Naive B cell (primary cell): ENCODE data around the gene STARD3. TPM values are rescaled to one million over a fixed set of nuclear protein-coding genes. Genes with fewer than 3 reads are reported as not detected.
A peak's percentile ranks its signal among the peaks of the same experiment; 100 is the strongest.

Experiments used
- ATAC-seq, 2 donors: fragments of 150-1000 bp; cut with Tn5 transposase; 2 replicates each; pipeline ENCODE4 v1.10.0; 2021; ENCODE audit warnings: low read depth in 2 of 2, mild to moderate bottlenecking in 2 of 2, moderate library complexity in 2 of 2
- DNase-seq: peaks from one replicate; pipeline ENCODE4 v3.0.0; 2022
- H3K27ac Mint-ChIP-seq, 6 donors: one replicate each; pipeline ENCODE4 v1.8.0; 2020 to 2022; ENCODE audit warnings: mild to moderate bottlenecking in 6 of 6, mixed read lengths in 6 of 6, moderate library complexity in 5 of 6, inconsistent platforms in 2 of 6
- H3K27me3 Mint-ChIP-seq, 3 donors: one replicate each; pipeline ENCODE4 v1.8.0; 2021 to 2022; ENCODE audit warnings: mixed read lengths in 3 of 3, mild to moderate bottlenecking in 1 of 3
- H3K36me3 Mint-ChIP-seq, 2 donors: one replicate each; pipeline ENCODE4 v1.8.0; 2020 to 2022; ENCODE audit warnings: mixed read lengths in 2 of 2, inconsistent platforms in 1 of 2, mild to moderate bottlenecking in 1 of 2
- H3K4me1 Mint-ChIP-seq, 3 donors: one replicate each; pipeline ENCODE4 v1.8.0; 2020 to 2022; ENCODE audit warnings: mixed read lengths in 3 of 3, inconsistent platforms in 1 of 3, mild to moderate bottlenecking in 1 of 3, moderate library complexity in 1 of 3
- H3K4me3 Mint-ChIP-seq, 8 donors: one replicate each; pipeline ENCODE4 v1.8.0; 2020 to 2022; ENCODE audit warnings: mild to moderate bottlenecking in 8 of 8, mixed read lengths in 8 of 8, moderate library complexity in 8 of 8, inconsistent platforms in 2 of 8
- H3K9me3 Mint-ChIP-seq, 7 donors: one replicate each; pipeline ENCODE4 v1.8.0; 2020 to 2022; ENCODE audit warnings: mixed read lengths in 7 of 7, mild to moderate bottlenecking in 5 of 7, inconsistent platforms in 2 of 7, moderate library complexity in 1 of 7
- polyA plus RNA-seq, 6 donors: library from polyadenylated mRNA; unstranded; fragments of 300-500 nt; fragmentation: Illumina TruSeq; gene quantifications; one replicate each; pipeline ENCODE4 v1.2.3, GENCODE V29; 2021; ENCODE audit warnings: low read depth in 6 of 6

STARD3 gene
- polyA plus RNA-seq, 6 donors from 2014 or later = 30.7 to 53.7 (median 42.0) TPM

- no peak for ATAC-seq
- Mint-ChIP-seq H3K4me1 (peaks cover 29 to 45% (median 44%) of the 10 kb centered on the region in 3 donors), H3K36me3 (no peaks in the 10 kb centered on the region), H3K9me3 (no peaks in the 10 kb centered on the region), H3K4me3 (peak overlapping the region in 7 of 8 donors; percentile 35 to 94 (median 86)), H3K27me3 (peaks cover 4 to 25% (median 17%) of the 10 kb centered on the region in 3 donors), H3K27ac (peak overlapping the region in 1 of 6 donors; percentile 80)
- no peak for DNase-seq
Measured at GRCh38 chr17:39618956-39619785, 17.8 kb upstream of the STARD3 start.

DNA sequence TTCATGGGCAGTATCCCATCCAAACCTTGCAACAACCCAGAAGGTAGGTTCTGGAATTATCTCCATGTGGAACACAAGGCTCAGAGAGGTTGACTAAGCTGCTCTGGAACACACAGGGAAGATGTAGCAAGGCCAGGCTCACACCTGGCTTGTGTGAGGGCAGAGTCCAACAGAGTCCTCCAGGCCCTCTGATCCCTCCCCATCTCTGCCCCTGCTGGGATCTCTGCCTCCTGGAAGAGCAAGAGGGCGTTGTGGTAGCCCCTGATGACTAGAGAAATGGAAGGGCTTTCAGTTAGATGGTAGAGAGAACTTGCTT lies 17.2 kb upstream of the STARD3 start:
- peaks cover 28 to 45% (median 39%) of the 10 kb centered on the region in 3 donors for H3K4me1 Mint-ChIP-seq
- H3K4me3 Mint-ChIP-seq = peak overlapping the region in 3 of 8 donors; percentile 55 to 89 (median 73)
- peaks cover 0 to 25% (median 17%) of the 10 kb centered on the region in 3 donors for H3K27me3 Mint-ChIP-seq
- no peak for DNase-seq
- no peak overlapping the region for H3K27ac Mint-ChIP-seq
- no peaks in the 10 kb centered on the region for H3K9me3 Mint-ChIP-seq
- no peak for ATAC-seq
- no peaks in the 10 kb centered on the region for H3K36me3 Mint-ChIP-seq

- H3K36me3 Mint-ChIP-seq = peaks cover 0 to 8% of the 10 kb centered on the region in 2 donors
- peaks cover 0 to 27% (median 25%) of the 10 kb centered on the region in 3 donors for H3K27me3 Mint-ChIP-seq
- DNase-seq (peak; percentile 87), ATAC-seq (peak; percentile 60)
- H3K4me3 Mint-ChIP-seq = peak overlapping the region in 6 of 8 donors; percentile 25 to 80 (median 55)
- peak overlapping the region in 3 of 6 donors; percentile 3 to 96 (median 4) for H3K27ac Mint-ChIP-seq
- H3K9me3 Mint-ChIP-seq = no peaks in the 10 kb centered on the region
- peaks cover 32 to 44% (median 42%) of the 10 kb centered on the region in 3 donors for H3K4me1 Mint-ChIP-seq
Measured at GRCh38 chr17:39621523-39622379, 15.2 kb upstream of the STARD3 start.

DNA sequence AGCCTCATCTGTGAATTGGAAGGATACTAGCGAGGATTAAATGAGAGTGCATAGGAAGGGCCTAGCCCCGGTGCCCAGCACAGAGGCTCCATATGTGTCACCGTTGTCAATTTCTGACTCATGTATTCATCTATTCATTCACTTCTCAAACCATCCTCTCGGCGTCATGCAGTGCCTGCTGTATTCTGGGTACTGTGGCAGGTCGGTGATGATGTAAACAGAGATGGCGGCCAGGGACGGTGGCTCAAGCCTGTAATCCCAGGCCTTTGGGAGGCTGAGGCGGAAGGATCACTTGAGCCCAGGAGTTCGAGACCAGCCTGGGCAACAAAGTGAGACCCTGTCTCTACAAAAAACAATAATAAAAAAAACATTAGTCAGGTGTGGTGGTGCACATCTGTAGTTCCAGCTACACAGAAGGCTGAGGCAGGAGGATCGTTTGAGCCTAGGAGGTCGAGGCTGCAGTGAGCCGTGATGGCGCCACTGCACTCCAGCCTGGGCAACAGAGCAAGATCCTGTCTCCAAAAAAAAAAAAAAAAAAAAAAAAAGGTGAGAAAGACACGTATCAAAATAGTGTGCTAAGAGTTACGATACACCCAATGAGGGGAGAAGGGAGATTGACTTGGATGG lies 14.5 kb upstream of the STARD3 start:
- peak overlapping the region in 1 of 6 donors; percentile 96 for H3K27ac Mint-ChIP-seq
- no peaks in the 10 kb centered on the region for H3K9me3 Mint-ChIP-seq
- DNase-seq = no peak
- peak overlapping the region in 6 of 8 donors; percentile 25 to 80 (median 55) for H3K4me3 Mint-ChIP-seq
- H3K4me1 Mint-ChIP-seq = peaks cover 35 to 44% (median 42%) of the 10 kb centered on the region in 3 donors
- H3K27me3 Mint-ChIP-seq = peaks cover 0 to 30% (median 29%) of the 10 kb centered on the region in 3 donors
- peaks cover 0 to 8% of the 10 kb centered on the region in 2 donors for H3K36me3 Mint-ChIP-seq
- ATAC-seq = peak in 1 of 2 donors; percentile 10

DNA sequence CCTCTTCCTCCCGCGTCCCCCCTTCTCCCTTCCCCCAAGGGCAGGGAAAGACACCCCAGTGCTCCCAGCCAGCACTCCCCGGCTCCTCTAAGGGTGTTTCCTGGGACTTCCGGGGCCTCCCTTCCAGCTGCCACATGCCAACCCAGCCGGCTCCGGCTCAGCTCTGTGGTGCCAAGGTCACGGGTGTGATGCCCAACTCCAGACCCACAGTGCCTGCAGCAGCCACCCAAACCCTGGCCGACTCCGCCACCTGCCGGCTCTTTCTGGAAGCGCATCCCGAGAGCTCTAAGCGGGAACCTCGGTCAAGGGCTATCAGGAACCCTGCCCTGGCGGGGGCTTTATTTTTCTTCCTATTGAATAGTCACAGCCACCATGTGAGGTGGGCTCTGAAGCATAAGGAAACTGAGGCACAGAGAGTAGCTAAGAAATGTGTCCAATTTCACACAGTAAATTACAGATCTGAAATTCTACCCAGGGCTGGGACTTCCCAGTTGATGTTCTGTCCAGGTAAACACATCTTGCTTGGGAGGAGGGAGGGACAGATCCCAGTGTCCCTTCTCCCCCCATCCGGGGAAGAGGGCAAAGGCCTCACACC lies 13.5 kb upstream of the STARD3 start:
- Mint-ChIP-seq H3K27me3 (peaks cover 5 to 38% (median 38%) of the 10 kb centered on the region in 3 donors), H3K36me3 (peaks cover 0 to 8% of the 10 kb centered on the region in 2 donors), H3K27ac (peak overlapping the region in 2 of 6 donors; percentile 41 to 85), H3K4me3 (peak overlapping the region in 4 of 8 donors; percentile 29 to 76 (median 48)), H3K4me1 (peaks cover 31 to 44% (median 41%) of the 10 kb centered on the region in 3 donors), H3K9me3 (no peaks in the 10 kb centered on the region)
- DNase-seq (peak; percentile 83), ATAC-seq (peak; percentile 67 to 75)

GRCh38 chr17:39624313-39624712 lies 12.6 kb upstream of the STARD3 start:
- Mint-ChIP-seq H3K27ac (no peak overlapping the region), H3K27me3 (peaks cover 8 to 45% (median 44%) of the 10 kb centered on the region in 3 donors)
- no peak for ATAC-seq

DNA sequence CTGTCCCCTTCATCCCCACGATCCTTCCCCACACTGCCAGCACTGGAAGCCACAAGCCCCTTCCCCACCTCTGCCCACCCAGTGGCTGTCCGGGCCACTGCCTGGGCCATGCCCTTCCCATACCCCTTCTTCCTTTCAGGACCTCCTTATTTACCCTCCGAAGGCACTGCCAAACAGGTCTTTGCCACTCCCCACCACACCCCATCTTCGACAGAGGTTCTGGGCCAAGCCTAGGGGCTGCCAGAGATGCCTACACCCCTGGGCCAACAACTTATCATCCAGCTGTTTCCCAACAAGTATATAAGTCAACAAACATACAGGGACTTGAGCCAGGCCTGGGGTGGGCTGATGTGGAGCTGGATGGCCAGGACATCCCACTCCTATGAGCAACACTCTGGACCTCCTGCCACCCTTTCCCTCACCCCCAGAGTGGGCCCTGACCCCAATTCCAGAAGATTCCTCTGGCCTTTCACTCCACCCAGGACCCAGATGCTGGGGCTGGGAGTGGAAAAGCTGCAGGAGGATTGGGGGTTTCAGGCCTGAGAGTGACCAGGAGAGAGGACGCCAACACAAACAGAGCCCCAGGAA lies 11.7 kb upstream of the STARD3 start:
- Mint-ChIP-seq H3K27me3 (peaks cover 8 to 49% (median 48%) of the 10 kb centered on the region in 3 donors), H3K36me3 (peaks cover 0 to 8% of the 10 kb centered on the region in 2 donors), H3K9me3 (no peaks in the 10 kb centered on the region), H3K27ac (no peak overlapping the region), H3K4me3 (peak overlapping the region in 1 of 8 donors; percentile 76), H3K4me1 (peaks cover 33 to 43% (median 36%) of the 10 kb centered on the region in 3 donors)
- ATAC-seq = no peak
- DNase-seq = no peak

More at GRCh38 chr17:39624313-39624712, 12.6 kb upstream of the STARD3 start:
- peaks cover 33 to 43% (median 38%) of the 10 kb centered on the region in 3 donors for H3K4me1 Mint-ChIP-seq
- H3K36me3 Mint-ChIP-seq = peaks cover 0 to 8% of the 10 kb centered on the region in 2 donors
- no peak for DNase-seq
- H3K4me3 Mint-ChIP-seq = no peak overlapping the region
- no peaks in the 10 kb centered on the region for H3K9me3 Mint-ChIP-seq

DNA sequence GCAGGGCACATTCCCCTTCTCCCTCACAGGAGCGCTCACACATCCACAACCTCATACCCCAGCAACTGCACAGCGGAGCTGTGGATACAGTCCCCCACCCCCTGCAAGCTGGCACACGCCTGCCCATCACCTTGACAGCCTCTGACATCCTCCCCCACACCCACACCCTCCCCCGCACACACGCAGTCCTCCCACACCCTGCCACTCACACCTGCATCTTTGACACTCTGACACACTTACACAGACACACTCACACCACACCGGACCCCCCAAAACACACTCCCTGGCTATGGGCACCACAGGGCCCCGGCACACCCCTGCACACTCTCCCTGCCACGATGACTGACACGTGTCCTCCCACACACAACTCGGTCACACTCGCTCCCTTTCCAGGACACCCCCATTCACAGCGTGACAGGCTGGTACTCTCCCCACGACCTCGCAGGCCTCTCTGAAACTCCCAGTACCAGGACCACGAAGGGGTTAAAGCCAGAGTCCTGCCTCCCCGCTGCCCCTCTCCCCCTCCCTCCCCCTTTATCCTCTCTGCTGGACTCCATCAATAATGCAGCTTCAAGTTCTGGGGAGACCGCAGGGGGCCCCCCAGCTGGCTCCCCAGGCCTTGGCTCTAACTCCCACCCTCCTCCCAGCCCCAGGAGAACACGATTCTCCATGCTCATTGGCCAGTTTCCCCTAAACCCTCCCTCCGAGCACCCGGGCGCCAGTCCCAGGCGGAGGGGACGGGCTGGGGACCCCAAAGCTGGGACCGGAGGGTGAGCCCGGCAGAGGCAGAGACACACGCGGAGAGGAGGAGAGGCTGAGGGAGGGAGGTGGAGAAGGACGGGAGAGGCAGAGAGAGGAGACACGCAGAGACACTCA lies 10.5 kb upstream of the STARD3 start, which contains the start of gene PPP1R1B:
PPP1R1B (plus strand) TSS at position 782 of the 876 bp plus-strand sequence. CDS start 441 bp downstream, outside the sequence.
- H3K27ac Mint-ChIP-seq = peak within 1 kb of the TSS in 3 of 6 donors; percentile 12 to 76 (median 33)
- DNase-seq (no peak), ATAC-seq (peak in 1 of 2 donors; percentile 3)
- peaks cover 0 to 8% of the 10 kb centered on the region in 2 donors for H3K36me3 Mint-ChIP-seq
- peaks cover 8 to 60% (median 59%) of the 10 kb centered on the region in 3 donors for H3K27me3 Mint-ChIP-seq
- H3K4me3 Mint-ChIP-seq = peak within 1 kb of the TSS; percentile 50 to 81 (median 74)
- H3K9me3 Mint-ChIP-seq = no peaks in the 10 kb centered on the region
- H3K4me1 Mint-ChIP-seq = peaks cover 33 to 46% (median 36%) of the 10 kb centered on the region in 3 donors

- ATAC-seq (peak; percentile 11 to 16), DNase-seq (no peak)
- Mint-ChIP-seq H3K36me3 (peaks cover 0 to 8% of the 10 kb centered on the region in 2 donors), H3K27me3 (peaks cover 8 to 68% (median 66%) of the 10 kb centered on the region in 3 donors), H3K4me3 (peak overlapping the region in 7 of 8 donors; percentile 45 to 80 (median 75)), H3K9me3 (no peaks in the 10 kb centered on the region), H3K27ac (no peak overlapping the region), H3K4me1 (peaks cover 31 to 45% (median 32%) of the 10 kb centered on the region in 3 donors)
Measured at GRCh38 chr17:39627047-39627711, 9.8 kb upstream of the STARD3 start.

DNA sequence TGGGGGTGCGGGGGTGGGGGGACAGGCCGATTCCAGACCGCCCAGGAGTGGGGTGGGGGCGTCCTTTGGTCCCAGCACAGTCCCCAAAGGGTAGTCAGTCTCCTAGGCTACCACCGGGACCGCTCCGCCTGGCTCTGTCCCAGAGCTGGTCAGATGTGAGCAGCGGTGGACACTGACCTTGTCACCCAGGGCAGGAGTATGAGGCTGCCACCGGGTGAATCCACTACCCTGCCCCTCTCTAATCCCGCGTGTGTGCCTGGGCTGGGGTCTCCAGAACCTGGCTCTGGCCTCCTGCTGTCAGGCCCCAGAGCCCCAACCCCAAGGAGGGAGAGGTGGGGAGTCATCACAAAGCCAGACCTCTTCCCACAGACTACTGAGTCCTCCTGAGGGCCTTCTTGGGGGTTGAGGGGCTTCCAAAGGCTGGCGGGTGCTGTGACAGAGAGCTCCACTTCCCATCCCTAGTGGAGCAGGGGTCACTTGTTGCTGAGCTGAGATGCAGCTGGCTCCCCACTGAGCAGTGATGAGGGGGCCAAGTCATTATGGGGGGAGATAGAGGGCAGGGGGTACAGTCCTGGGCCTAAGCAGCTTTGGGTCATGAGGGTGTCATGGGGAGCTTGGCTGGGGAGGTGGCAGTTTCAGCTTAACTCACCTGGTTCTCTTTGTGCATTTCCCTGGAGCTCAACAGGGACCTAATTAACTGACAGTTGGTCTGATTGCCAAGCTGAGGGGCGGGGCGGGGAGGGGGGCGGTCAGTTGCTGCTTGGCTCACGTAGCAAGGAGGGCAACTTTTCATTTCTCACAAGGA lies 9.0 kb upstream of the STARD3 start:
- Mint-ChIP-seq H3K4me3 (peak overlapping the region in 7 of 8 donors; percentile 30 to 77 (median 51)), H3K36me3 (peaks cover 0 to 8% of the 10 kb centered on the region in 2 donors), H3K27me3 (peaks cover 8 to 68% (median 68%) of the 10 kb centered on the region in 3 donors), H3K27ac (no peak overlapping the region), H3K4me1 (peaks cover 24 to 39% (median 31%) of the 10 kb centered on the region in 3 donors), H3K9me3 (no peaks in the 10 kb centered on the region)
- ATAC-seq (no peak), DNase-seq (no peak)
